ENCODE measurements around the gene PHF12.

The PHF12 gene

DNA sequence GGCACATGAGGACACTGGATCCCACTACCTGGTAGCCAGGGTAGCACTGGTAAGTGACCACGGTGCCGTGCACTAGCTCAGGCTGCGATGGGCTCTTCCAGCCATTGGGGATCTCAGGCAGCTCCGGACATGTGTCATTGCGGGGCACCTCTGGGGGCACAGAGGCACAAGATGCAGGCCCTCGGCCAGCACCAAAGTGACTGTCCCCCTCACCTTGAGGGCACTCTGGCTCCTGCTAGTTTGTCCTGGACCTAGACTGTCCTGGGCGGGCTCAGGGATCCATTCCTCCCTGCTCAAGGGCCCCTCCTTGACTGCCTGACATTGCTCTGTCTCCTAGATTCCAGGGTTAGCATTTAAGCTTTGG, 6.7 kb upstream of the PHF12 start:
- H3K9me3 ChIP-seq (ENCODE audit: control insufficient read depth, insufficient read depth, low read length) = no peaks in the 10 kb centered on the region
- no peak overlapping the region for H3K4me2 ChIP-seq (ENCODE audit: low read length)
- H4K20me1 ChIP-seq (ENCODE audit: control insufficient read depth, insufficient read depth, low read depth, low read length) = no peaks in the 10 kb centered on the region
- no peak overlapping the region for H3K4me3 ChIP-seq (ENCODE audit: low read length)
- H3K79me2 ChIP-seq (ENCODE audit: control insufficient read depth, low read length) = no peaks in the 10 kb centered on the region
- no peaks in the 10 kb centered on the region for H3K9me2 ChIP-seq (replicated peaks; ENCODE audit: control insufficient read depth, low read length)
- H3K4me1 ChIP-seq (ENCODE audit: control insufficient read depth, low read length) = peaks cover 7% of the 10 kb centered on the region
- TF ChIP-seq, protein P1, sequence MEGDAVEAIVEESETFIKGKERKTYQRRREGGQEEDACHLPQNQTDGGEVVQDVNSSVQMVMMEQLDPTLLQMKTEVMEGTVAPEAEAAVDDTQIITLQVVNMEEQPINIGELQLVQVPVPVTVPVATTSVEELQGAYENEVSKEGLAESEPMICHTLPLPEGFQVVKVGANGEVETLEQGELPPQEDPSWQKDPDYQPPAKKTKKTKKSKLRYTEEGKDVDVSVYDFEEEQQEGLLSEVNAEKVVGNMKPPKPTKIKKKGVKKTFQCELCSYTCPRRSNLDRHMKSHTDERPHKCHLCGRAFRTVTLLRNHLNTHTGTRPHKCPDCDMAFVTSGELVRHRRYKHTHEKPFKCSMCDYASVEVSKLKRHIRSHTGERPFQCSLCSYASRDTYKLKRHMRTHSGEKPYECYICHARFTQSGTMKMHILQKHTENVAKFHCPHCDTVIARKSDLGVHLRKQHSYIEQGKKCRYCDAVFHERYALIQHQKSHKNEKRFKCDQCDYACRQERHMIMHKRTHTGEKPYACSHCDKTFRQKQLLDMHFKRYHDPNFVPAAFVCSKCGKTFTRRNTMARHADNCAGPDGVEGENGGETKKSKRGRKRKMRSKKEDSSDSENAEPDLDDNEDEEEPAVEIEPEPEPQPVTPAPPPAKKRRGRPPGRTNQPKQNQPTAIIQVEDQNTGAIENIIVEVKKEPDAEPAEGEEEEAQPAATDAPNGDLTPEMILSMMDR (IDR thresholded peaks at IDR 0.05; ENCODE audit: low read depth, low read length, poor library complexity, severe bottlenecking) = no peak
- no peak for TF ChIP-seq EZH2phosphoT487 (IDR thresholded peaks at IDR 0.05; ENCODE audit: borderline replicate concordance, low read length)
- H3K27ac ChIP-seq (ENCODE audit: low read depth, low read length) = no peak overlapping the region
- H3K27me3 ChIP-seq (ENCODE audit: control insufficient read depth, low read length) = no peaks in the 10 kb centered on the region
- H3F3A ChIP-seq (ENCODE audit: control insufficient read depth, insufficient read depth) = no peaks in the 10 kb centered on the region
- no peaks in the 10 kb centered on the region for H3K36me3 ChIP-seq (ENCODE audit: control insufficient read depth, low read length)

DNA sequence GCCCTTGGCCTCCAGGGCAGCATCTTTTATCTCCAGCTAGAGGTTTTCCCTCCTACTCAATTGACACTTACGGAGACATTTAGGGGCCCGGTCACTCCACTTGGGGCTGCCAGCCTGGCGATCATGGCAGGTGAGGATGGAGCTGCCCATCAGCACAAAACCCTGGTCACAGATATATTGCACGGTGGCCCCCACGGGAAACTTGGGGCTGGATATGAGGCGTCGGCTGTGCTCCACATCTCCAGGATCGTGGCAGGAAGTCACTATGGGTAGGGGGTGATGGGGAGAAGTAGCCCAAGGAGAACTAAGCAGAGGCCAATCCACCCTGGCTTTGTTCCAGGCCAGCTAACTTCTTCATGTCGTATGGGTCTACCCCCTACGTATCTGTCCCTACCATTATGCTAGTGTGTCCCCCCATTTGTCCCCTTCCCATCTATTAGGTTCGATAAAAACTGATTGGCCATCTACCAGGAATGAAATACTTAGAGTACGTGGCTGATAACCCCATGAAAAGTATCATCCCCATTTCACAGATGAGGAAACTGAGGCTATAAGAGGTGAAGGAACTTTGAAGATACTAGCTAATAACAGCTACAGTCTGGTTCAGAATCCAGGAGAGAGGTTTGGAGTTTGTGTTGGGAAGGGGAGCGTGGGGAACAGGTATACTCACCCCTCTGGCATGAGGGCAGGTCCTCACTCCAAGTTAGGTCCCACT, 6.1 kb upstream of the PHF12 start:
- Histone ChIP-seq H4K20me1 (ENCODE audit: control insufficient read depth, insufficient read depth, low read depth, low read length) (no peaks in the 10 kb centered on the region), H3K79me2 (ENCODE audit: control insufficient read depth, low read length) (no peaks in the 10 kb centered on the region), H3K36me3 (ENCODE audit: control insufficient read depth, low read length) (no peaks in the 10 kb centered on the region), H3K27ac (ENCODE audit: low read depth, low read length) (no peak overlapping the region), H3F3A (ENCODE audit: control insufficient read depth, insufficient read depth) (no peaks in the 10 kb centered on the region), H3K27me3 (ENCODE audit: control insufficient read depth, low read length) (no peaks in the 10 kb centered on the region), H3K9me2 (replicated peaks; ENCODE audit: control insufficient read depth, low read length) (no peaks in the 10 kb centered on the region), H3K4me1 (ENCODE audit: control insufficient read depth, low read length) (peaks cover 12% of the 10 kb centered on the region), H3K4me3 (ENCODE audit: low read length) (no peak overlapping the region), H3K9me3 (ENCODE audit: control insufficient read depth, insufficient read depth, low read length) (no peaks in the 10 kb centered on the region), H3K4me2 (ENCODE audit: low read length) (no peak overlapping the region)
- TF ChIP-seq EZH2phosphoT487 (IDR thresholded peaks at IDR 0.05; ENCODE audit: borderline replicate concordance, low read length) = no peak
- TF ChIP-seq, protein P1 (IDR thresholded peaks at IDR 0.05; ENCODE audit: low read depth, low read length, poor library complexity, severe bottlenecking) = no peak

DNA sequence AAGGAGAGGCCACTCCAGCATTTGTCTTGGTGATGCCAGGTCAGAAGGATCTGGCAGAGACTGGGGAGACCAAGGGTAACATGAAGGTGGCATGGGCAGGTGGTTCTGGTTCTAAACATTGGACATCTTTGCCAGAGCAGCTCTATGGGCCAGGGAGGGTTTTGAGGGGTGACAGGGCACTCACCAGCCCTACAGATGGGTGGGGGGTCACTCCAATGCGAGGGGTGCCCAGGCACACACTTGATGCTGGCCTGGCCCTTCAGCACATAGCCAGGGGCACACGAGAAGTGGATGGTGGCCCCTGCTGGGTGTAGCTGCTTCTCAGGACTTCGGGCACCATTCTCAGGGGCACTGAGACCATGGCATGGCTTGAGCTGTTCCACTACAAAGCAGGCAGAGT, 5.5 kb upstream of the PHF12 start:
- Histone ChIP-seq H3K4me3 (ENCODE audit: low read length) (no peak overlapping the region), H3K4me2 (ENCODE audit: low read length) (no peak overlapping the region), H3K79me2 (ENCODE audit: control insufficient read depth, low read length) (no peaks in the 10 kb centered on the region), H3K27ac (ENCODE audit: low read depth, low read length) (no peak overlapping the region), H3K36me3 (ENCODE audit: control insufficient read depth, low read length) (no peaks in the 10 kb centered on the region), H4K20me1 (ENCODE audit: control insufficient read depth, insufficient read depth, low read depth, low read length) (no peaks in the 10 kb centered on the region), H3K9me3 (ENCODE audit: control insufficient read depth, insufficient read depth, low read length) (no peaks in the 10 kb centered on the region), H3F3A (ENCODE audit: control insufficient read depth, insufficient read depth) (peaks cover 2% of the 10 kb centered on the region; the same call in 1 of the 2 replicates), H3K27me3 (ENCODE audit: control insufficient read depth, low read length) (no peaks in the 10 kb centered on the region), H3K9me2 (replicated peaks; ENCODE audit: control insufficient read depth, low read length) (no peaks in the 10 kb centered on the region), H3K4me1 (ENCODE audit: control insufficient read depth, low read length) (peaks cover 12% of the 10 kb centered on the region)
- no peak for TF ChIP-seq EZH2phosphoT487 (IDR thresholded peaks at IDR 0.05; ENCODE audit: borderline replicate concordance, low read length)
- TF ChIP-seq, protein P1 (IDR thresholded peaks at IDR 0.05; ENCODE audit: low read depth, low read length, poor library complexity, severe bottlenecking) = no peak
